ENCODE data around the gene CBY1. TPM values are rescaled to one million over a fixed set of nuclear protein-coding genes. Genes with fewer than 3 reads are reported as not detected.

The CBY1 gene
- 14.3 and 14.7 TPM in 2 replicates for total RNA-seq

DNA sequence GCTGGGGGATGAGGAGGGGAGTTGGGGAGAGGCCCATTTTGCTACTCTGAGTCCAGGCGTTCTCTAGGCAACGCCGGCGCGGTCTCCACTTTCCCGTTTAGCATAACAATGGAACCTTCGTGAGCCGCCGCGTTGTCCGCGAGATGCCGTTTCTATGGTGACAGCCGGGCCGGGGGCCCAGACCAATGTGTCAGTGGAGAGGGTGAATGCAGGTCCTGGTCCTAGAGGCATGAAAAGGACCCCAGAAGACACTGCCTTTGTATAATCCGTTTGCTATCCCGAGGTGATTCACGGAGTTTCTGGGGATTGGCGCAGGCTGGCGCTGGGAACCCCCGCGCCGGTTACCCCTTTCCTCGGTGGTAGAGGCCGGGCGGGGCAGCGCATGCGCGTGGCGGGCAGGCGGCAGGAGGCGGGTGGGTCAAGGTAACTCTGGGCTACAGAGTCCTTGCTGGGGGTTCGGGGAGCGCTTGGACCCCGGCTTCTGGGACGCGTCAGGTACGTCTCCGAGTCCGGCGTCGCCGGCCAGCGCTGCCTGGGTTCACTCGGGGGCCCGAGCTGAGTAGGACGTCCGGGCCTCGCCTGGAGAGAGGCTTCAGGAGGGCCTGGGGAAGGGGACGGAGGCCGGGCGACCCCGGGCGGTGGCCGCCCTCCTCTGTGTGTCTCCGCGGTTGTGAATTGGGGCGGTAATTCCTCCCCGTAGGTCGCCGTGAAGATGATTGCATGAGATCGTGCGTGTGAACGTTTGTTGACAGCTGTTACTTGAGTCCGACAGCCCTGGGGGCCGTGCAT lies at the start of gene CBY1, which contains the start of gene FAM227A:
TSS of gene CBY1 (plus strand) at position 383 of the 789 bp plus-strand sequence. CDS start 11,417 bp downstream, outside the sequence.
TSS of gene FAM227A (minus strand) at position 137 of the 789 bp plus-strand sequence. CDS start 6,224 bp downstream, outside the sequence.

DNA sequence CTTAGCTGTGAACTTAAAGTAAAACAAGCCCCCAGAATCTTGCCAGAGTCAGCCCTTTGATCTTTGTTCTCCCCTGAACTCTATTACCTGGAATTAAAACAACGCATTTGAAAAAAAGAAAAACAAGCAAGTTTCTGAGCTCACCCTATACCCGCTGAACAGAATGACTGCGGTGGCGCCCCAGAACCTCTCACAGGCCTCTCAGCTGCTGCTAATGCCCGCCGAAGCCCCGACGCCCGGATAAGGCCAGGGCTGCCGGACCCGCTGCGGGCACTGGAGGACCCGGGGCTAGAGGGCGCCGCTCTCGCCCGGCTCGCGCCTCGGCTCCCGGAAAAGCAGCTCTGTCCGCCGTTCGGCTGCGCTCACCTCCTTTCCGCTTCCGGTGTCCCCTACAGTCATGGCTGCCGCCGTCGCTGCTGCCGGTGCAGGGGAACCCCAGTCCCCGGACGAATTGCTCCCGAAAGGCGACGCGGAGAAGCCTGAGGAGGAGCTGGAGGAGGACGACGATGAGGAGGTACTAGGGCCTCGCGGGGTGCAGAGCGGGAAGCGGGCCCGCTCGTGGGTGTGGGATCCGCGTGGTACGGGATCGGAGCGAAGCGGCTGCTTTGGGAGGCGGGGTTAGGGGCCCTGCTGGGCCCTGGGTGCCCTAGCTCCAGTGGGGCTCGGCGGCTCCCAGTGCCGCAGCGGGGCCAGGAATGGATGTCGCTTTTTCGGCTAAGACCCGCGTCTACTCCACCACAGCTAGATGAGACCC lies 25.3 kb downstream of the CBY1 start, which contains the start of gene TOMM22:
TSS of gene TOMM22 (plus strand) at position 376 of the 754 bp plus-strand sequence. CDS start at position 398, 22 bp downstream.

DNA sequence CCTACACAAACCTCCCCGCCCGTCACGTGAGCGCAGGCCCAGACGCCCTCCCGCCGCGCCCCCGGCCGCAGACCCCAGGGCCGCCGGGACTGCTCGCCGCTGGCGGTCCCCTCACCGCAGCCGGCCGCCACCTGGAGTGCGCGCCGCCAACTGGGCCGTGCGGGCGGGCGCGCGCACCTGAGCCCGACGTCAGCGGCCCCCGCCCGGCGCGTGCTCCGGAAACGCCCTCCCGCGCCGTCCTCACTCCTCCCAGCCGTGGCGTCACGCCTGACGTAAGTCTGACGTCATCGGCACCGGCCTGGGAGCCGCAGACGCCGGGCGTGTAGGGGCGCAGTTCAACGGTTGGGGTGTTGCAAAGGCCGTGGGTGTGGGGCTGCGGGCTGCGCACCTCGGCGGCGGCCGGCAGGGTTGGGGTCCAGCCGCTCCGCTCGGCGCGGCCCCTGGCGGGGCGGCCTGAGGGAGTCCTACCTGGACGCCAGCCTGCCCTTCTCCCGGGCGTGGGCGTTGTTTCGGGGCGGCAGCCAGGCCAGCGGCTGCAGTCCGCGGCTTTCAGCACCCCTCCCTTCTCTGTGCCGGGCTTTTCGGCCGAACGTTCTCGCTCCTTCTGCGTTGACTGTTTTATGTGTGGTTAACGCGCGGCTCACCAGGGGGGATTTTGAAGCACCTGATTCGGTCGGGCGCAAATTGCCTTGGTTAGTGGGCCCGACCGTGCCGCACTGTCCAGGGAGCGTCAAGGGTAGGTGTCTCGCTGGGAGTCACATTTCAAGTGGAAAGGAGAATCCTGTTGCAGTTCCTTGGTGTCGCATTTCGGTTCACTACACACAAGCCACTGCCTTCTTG lies 44.6 kb downstream of the CBY1 start, which contains the start of gene JOSD1:
TSS of gene JOSD1 (minus strand) at position 155 of the 840 bp plus-strand sequence. CDS start 956 bp downstream, outside the sequence.

DNA sequence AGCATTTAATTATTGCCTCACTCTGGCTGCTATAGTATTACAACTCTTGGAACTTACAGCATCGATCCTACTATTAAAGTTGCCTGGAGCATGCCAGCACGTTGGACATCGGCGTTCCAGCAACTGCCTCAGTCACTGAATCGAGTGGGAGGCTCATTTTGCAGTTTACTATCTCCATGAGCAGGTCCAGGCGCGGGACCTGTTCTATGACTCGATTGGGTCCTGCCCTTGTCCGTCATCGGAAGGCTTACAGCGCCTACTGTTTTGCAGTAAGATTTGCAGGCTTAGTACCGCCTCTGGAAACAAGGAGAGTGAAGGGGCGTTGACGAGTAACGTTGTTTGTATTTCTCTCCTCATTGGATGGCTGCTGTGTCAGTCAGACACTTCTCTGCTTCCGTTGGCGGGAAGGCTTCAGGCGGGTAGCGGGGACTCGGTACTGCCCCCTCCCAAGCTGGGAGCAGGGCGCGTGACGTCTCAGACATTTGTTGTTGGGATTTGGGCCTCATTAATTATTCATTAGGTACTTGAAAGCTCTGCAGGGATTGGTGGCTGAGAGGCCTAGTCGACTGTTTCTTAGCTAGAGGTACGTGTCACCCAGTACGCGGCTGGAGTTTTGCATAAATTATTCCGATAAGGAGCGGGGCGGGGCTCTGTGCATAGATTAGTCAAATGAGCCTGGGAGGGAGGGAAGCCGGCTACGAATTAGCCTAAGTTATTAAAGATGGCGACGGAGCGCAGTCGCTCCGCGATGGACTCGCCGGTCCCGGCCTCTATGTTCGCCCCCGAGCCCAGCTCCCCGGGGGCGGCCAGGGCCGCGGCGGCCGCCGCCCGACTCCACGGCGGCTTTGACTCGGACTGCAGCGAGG lies 49.0 kb downstream of the CBY1 start, which contains the start of gene GTPBP1:
TSS of gene GTPBP1 (plus strand) at position 710 of the 866 bp plus-strand sequence. CDS start at position 722, 12 bp downstream.

Other genes with a start within 250 kb of the CBY1 start
- gene KCNJ4, start 201.4 kb upstream of the CBY1 start, total RNA-seq, result not detected in 2 replicates
- 135 and 173 TPM in 2 replicates for gene KDELR3, start 188.5 kb upstream of the CBY1 start, total RNA-seq
- 415 and 944 TPM in 2 replicates for gene DDX17, start 150.3 kb upstream of the CBY1 start, total RNA-seq
- 2.8 and 15.3 TPM in 2 replicates for gene DMC1, start 86.5 kb upstream of the CBY1 start, total RNA-seq
- 1.2 and 2.0 TPM in 2 replicates for gene FAM227A, start 246 bp upstream of the CBY1 start, total RNA-seq
- gene TOMM22, start 25.3 kb downstream of the CBY1 start, total RNA-seq, result 50.3 and 75.8 TPM in 2 replicates
- gene JOSD1, start 44.3 kb downstream of the CBY1 start, total RNA-seq, result 53.2 and 57.6 TPM in 2 replicates
- gene GTPBP1, start 49.3 kb downstream of the CBY1 start, total RNA-seq, result 26.0 and 31.1 TPM in 2 replicates
- 76.7 and 126 TPM in 2 replicates for gene SUN2, start 99.4 kb downstream of the CBY1 start, total RNA-seq
- gene DNAL4, start 137.5 kb downstream of the CBY1 start, total RNA-seq, result 15.9 and 19.4 TPM in 2 replicates
- gene NPTXR, start 187.4 kb downstream of the CBY1 start, total RNA-seq, result 0.29 and 2.8 TPM in 2 replicates
- gene CBX6, start 215.6 kb downstream of the CBY1 start, total RNA-seq, result 51.5 and 92.3 TPM in 2 replicates